Skeletal muscle satellite cell (primary cell): ENCODE results near the gene ELFN2.

Source experiments
- H3K27me3 ChIP-seq: 2 replicates; pipeline ENCODE4 v1.7.0; 2013; ENCODE audit warnings: low read length; ENCODE audit not compliant: control insufficient read depth, insufficient read depth
- H3K36me3 ChIP-seq: 2 replicates; pipeline ENCODE4 v1.7.0; 2013; ENCODE audit warnings: mild to moderate bottlenecking, control low read depth, low read length; ENCODE audit not compliant: insufficient read depth
- H3K4me1 ChIP-seq: 2 replicates; pipeline ENCODE4 v1.7.0; 2013; ENCODE audit warnings: low read length; ENCODE audit not compliant: control insufficient read depth, insufficient read depth
- H3K4me2 ChIP-seq: 2 replicates; pipeline ENCODE4 v1.7.0; 2013; ENCODE audit warnings: mild to moderate bottlenecking, low read length
- H3K4me3 ChIP-seq: 2 replicates; pipeline ENCODE4 v1.7.0; 2013; ENCODE audit warnings: low read length
- H3K9ac ChIP-seq: 2 replicates; pipeline ENCODE4 v1.7.0; 2013; ENCODE audit warnings: mild to moderate bottlenecking, low read depth, low read length, moderate library complexity
- H3K9me3 ChIP-seq: replicated peaks from 2 replicates; pipeline ENCODE4 v1.7.0; 2013; ENCODE audit warnings: mild to moderate bottlenecking, control low read depth, low read length

Gene ELFN2

DNA sequence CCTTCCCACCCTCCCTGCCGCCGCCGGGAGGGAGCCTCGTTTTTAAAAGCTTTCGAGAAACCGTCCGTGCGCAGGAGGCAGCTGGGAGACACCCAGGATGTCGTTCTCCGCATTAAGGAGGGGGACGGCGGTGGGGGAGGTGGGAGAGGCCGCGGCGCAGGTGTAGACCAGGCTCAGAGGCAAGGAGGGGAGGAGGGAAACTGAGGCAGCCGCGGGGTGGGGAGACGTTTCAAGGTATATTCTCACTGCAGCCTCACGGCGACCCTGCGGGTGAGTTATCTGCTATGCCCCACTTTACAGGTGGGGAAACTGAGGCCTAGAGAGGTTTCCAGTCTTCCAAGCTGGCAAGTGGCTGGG, 102.3 kb downstream of the ELFN2 start:
- peaks cover 11% of the 10 kb centered on the region for H3K27me3 ChIP-seq
- peak overlapping the region; percentile 13 for H3K9ac ChIP-seq

DNA sequence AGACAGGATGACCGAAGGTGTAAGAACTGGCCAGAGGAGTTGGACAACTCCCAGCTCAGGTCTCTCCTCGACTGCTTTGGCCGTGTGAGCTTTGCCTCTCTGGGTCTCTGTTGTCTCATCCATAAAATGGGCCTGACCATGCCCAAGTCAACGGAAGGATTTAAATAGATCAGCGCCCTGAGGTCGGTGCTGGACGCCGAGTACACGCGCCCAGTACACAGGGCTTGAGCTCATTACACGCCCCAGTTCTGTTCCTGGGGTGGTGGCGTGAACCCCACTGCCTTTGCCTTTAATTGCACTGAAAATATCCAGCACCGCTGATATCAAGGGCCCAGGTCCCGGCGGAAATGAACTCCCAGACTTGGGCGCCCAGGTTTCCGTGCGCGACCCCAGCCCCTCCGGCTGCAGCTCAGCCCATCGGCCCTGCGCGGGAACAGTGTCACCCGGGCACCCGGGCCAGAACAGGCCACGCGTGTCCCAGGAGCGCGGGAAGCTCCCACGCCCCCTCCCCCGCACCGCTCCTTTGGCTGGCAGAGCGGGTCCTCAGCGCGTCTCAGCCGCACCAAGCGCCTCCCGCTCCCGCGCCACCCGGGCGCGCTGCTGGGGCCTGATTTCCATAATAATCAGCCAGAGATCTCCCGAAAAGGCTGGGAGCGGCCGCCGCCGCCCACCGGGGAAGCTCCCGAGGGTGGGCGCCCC, 102.8 kb downstream of the ELFN2 start:
- Histone ChIP-seq H3K4me2 (peak overlapping the region; percentile 76), H3K36me3 (no peaks in the 10 kb centered on the region), H3K9me3 (no peaks in the 10 kb centered on the region), H3K4me3 (peak overlapping the region; percentile 37), H3K9ac (peak overlapping the region; percentile 13), H3K4me1 (peaks cover 39% of the 10 kb centered on the region), H3K27me3 (peaks cover 11% of the 10 kb centered on the region)

More for the DNA sequence above, 102.3 kb downstream of the ELFN2 start:
- H3K4me1 ChIP-seq, result peaks cover 45% of the 10 kb centered on the region
- no peaks in the 10 kb centered on the region for H3K36me3 ChIP-seq
- peak overlapping the region; percentile 76 for H3K4me2 ChIP-seq
- no peaks in the 10 kb centered on the region for H3K9me3 ChIP-seq
- H3K4me3 ChIP-seq, result peak overlapping the region; percentile 37

DNA sequence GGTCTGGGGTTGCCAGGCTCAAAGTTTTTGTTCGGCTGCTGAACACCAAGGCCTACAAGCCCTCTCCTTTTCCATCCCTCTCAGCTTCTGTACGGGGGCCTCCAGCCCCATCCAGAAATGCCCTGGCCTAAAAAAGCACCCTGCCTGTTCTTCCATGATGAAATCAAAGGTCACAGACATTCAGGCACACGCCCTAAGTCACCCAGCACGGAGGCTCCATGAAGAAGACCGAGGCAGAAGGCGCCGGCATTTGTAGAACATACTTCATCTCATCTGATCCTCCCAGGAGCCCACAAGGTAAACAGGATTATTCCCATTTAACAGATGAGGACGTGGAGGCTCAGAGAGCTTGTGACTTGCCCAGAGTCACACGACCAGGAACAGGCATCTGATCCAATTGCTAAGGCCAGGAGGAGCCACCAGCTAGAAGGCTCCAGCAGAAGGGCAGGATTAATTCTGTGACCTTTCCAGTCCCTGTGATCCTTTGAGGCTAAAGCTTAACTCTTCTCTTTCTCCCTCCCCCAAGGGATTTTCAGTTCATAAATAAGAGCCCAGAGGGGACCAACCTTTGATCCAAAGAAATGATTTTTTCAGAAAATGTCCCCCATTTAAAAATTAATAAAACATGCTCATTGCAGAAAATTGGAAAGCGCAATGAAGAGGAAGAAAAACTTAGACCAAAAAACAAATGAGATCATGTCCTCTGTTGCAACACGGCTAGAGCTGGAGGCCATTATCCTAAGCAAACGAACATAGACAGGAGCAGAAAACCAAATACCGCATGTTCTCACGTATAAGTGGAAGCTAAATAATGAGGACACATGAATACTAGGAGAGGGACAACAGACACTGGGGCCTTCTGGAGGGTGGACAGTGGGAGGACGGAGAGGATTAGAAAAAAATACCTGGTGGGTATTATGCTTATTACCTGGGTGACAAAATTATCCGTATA, 106.3 kb downstream of the ELFN2 start:
- Histone ChIP-seq H3K4me1 (peaks cover 35% of the 10 kb centered on the region), H3K4me2 (no peak overlapping the region), H3K9me3 (no peaks in the 10 kb centered on the region), H3K27me3 (peaks cover 11% of the 10 kb centered on the region), H3K9ac (no peak overlapping the region), H3K4me3 (no peak overlapping the region), H3K36me3 (no peaks in the 10 kb centered on the region)

DNA sequence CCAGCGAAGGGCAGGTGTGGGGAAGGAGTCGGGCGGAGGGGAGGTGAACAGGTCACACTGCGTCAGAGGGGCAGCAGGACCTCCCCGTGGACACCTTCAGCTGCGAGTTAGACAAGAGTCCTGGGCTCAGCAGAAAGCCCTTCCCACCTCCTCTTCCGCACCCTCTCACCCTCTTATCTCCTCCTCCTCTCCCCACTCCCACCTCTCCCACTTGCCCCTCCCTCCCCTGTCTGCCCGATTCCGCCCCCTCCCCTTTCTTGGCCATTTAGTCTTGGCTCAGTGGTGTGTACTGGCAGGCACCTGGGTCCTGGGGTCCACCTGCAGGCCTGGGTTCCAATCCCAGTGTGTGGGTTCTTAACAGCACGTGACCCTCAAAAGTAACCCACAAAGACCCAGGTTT, 107.8 kb downstream of the ELFN2 start:
- no peak overlapping the region for H3K4me3 ChIP-seq
- H3K4me2 ChIP-seq, result no peak overlapping the region
- no peaks in the 10 kb centered on the region for H3K9me3 ChIP-seq
- peaks cover 9% of the 10 kb centered on the region for H3K27me3 ChIP-seq
- peaks cover 30% of the 10 kb centered on the region for H3K4me1 ChIP-seq
- no peaks in the 10 kb centered on the region for H3K36me3 ChIP-seq
- no peak overlapping the region for H3K9ac ChIP-seq

DNA sequence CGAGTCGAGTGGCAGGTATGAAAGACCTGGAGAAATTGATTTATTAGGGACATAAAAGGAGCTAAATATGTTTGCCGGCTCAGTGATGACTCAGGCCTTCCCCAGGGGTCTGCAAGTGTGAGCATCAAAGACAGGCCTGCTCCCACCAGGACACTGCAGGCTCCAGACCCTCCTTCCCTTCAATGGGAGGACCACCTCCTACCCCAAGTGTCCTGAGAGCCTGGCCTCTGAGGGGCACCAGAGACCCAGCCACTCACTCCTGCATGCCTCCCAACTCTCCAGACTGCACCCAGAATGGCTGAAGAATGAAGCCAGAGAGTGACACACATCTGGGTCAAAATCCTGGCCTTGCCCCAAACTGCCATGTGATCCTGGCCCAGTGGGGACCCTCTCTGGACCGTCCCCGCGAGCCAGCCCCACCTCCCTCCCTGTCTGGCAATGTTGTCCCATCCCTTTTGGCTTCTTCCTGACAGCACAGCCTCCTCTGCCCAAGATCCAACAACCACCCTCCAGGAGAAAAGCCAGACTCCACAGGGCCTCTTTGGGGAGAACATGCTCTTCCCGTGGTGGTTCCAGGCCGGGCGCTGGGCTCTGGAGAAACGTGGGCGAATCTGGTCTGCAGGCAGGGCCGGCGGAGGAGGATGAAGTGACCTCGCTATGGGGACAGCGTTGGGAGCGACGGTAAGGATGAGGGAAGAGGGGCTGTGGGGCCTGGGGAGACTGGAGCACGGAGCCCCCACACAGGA, 108.7 kb downstream of the ELFN2 start:
- Histone ChIP-seq H3K27me3 (peaks cover under 1% of the 10 kb centered on the region), H3K36me3 (no peaks in the 10 kb centered on the region), H3K9me3 (no peaks in the 10 kb centered on the region), H3K9ac (peak overlapping the region; percentile 6), H3K4me1 (peaks cover 33% of the 10 kb centered on the region), H3K4me2 (no peak overlapping the region), H3K4me3 (no peak overlapping the region)
